GM18498 (cell line): ENCODE data around the gene STYK1.

Source experiments
- ATAC-seq: cut with Tn5 transposase; IDR thresholded peaks from one replicate; pipeline ENCODE4 v1.9.1; 2021; ENCODE audit warnings: mild to moderate bottlenecking, moderate library complexity; ENCODE audit not compliant: unreplicated experiment

Gene STYK1, protein sequence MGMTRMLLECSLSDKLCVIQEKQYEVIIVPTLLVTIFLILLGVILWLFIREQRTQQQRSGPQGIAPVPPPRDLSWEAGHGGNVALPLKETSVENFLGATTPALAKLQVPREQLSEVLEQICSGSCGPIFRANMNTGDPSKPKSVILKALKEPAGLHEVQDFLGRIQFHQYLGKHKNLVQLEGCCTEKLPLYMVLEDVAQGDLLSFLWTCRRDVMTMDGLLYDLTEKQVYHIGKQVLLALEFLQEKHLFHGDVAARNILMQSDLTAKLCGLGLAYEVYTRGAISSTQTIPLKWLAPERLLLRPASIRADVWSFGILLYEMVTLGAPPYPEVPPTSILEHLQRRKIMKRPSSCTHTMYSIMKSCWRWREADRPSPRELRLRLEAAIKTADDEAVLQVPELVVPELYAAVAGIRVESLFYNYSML

DNA sequence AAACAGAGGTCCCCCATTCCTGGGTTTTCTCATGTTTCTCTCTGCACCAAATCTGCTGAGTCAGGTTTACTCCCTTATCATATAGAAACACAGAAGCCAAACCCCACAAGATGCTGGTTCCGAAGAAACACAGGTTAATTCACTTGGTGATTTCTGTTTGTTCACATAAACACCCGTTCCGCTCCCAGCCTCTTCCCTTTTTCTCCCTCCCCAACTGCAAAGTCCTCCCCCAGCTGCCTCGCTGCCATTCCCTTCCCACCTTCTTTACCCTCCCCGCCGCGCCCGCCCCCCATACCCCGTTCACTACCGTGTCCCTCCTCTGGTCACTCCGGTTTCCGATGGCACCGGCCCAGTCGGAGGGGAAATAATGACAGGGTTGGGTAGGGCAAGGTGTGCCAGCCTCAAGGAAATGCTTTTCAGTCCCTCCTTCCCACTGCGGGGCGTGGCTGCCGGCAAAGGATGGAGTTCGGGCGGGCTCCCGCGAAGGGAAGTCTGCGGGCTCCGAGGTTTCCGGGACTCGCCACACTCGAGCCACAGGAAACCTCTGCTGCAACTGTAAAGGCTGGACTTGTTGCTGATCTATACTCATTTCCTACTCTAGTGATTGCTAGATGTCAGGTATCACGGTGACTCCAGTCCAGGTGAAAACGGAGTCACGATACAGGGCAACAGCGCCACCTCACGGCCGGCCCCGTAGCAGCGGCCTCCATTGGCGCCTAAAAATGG lies at the start of gene STYK1:
Gene STYK1 (minus strand): TSS at position 394 of the 726 bp plus-strand sequence. CDS start 39,434 bp downstream, outside the sequence.
- ATAC-seq: peak; percentile 76

DNA sequence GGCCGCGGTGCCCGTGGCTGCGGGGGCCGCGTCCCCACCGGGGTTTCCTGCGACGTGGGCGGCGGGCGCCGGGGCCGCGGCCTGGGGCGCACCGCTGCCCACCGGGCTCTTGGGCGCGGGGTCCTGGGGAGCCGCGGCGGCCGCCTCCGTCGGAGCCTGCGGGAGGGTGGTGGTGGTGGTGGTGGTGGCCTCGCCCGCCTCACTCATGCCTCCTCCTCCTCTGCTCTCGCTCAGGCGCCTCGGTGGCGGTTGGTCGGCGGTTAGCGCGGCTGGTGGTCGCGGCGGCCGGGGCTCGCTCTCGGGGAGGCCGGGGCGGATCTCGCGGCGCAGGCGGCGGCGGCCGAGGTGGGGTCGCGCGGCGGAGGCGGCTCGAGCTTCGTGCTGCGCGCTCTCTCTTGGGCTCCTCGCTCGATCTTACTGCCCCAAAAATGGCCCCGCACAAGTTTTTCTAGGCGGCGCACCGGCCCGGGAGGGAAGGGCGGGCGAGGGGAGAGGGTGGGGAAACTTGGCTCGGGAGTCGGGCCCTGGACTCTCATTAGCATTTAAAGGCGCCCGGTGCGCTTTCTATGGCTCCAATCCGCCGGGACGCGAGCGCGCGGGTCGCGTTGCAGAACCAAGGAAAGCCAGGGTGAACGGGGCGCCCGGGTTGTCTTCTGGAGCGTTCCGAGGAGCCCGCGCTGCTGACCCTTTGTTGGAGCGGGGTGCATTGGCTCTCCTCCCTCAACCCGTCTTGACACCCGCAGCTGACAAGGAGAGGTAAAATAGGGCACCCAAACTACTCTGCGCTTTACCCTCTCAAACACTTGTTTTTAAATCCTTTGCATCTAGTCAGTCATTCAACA lies 49.3 kb upstream of the STYK1 start, which contains the start of gene YBX3:
Gene YBX3 (minus strand): TSS at position 419 of the 842 bp plus-strand sequence. CDS start 212 bp downstream, at position 207.
- ATAC-seq: peak; percentile 54

DNA sequence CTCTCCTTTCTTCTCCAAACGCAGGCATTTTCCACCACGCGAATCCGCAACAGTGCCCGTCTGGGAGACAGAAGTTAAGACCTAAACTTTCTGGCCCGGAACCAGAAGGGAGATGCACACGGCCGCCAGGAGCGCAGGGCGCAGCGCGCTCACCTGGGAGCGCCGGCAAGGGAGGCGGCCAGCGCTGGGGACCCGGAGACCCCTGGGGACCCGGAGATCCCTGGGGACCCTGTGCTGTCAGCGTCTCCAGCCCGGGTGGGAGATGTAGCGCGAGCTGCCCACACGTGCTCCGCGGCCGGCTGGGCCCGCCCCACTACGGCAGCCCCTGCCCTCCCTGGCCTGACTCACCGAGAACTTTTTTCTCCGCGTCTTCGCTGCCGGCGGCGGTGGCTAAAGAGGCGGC lies 48.7 kb upstream of the STYK1 start:
- peak; percentile 54 for ATAC-seq

DNA sequence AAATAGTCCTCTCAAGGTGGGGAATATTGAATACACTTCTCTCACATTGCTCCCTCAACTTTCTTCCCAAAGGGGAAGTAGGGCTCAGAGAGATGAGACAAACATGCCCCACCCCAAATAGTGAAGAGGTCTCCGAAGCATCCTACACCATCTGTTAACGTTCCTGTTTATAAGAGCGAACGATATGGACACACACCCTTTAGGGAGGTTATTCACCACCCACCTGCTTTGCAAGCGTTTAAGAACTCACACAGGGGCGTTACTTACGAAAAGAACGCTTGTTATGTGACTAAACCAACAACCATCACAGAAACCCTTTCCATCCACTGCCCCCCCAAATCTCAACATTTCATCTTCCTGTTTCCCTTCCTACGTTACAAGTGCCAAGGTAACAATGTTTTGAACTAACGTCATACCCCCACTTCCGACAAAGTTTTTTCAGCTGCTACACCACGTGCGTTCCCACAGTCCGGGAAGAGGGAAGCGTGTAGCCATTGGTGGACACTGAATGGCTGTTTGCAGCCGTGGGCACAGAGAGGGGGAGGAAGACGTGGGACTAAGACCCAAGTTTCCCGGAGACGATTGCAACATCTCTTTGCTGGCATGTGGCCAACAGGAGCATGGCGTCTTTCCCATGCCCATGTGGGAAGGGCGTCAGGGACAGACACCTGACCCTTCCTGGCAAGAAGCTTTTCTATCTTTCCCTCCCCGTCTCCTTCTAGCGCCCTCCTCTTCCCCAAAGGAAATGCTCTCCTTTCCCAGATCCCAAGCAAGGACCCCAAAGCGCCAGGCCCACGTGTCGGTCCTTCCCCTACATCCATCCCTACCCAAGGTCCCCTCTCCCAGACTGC lies 48.0 kb upstream of the STYK1 start:
- ATAC-seq: peak; percentile 33

DNA sequence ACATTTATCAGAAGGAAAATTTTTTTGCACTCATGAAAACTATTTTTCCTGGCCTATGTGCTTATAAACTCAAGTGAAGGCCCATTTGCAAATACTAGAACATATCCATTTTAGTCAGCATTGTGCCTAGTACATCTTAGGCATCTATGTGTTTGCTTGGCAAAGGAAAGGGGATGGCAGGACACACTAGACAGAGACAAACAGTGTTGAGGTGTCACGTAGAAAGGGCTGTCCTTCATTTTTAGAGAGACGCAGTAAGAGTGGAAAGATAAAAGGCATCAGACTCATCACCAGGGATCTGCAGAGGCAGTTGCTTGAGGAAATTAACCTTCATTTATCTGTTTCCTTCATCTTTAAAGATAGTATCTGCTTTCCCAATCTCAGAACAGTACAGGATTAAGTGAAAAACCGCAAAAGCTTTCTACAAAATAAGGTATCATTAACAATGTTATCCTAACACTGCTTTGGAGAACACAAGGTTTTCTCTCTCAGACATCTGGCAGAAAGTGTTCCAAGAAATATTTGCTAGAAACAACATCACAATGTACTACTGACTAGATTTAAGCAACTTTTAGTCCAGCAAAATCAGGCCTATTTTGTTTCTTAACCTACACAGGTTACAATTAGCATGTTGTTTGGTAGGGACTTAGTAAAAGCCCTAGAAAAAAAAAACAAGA lies 47.3 kb upstream of the STYK1 start:
- no peak for ATAC-seq

- no peak for ATAC-seq
These were observed 45.6 kb upstream of the STYK1 start for GRCh38 chr12:10719482-10719881.

GRCh38 chr12:10718279-10718821 lies 44.5 kb upstream of the STYK1 start:
- ATAC-seq: no peak

DNA sequence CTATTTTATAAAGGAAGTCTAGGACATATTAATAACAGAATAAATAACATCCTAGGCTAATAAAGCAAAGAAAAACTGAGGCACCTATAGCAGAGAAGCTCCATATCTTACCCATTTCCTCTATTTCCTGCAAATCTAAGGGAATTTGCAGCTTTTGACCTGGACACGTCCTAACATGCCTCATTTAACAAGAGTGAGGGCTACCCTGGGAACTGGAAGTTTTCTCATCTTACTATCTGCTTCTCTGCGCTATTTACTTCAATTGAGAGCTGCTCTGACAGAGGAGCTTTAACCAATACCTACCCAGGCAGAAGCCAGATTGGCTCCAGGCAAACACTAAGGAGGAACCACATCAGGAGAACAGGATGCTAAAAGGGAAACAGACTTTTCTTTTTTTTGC lies 43.6 kb upstream of the STYK1 start:
- no peak for ATAC-seq

DNA sequence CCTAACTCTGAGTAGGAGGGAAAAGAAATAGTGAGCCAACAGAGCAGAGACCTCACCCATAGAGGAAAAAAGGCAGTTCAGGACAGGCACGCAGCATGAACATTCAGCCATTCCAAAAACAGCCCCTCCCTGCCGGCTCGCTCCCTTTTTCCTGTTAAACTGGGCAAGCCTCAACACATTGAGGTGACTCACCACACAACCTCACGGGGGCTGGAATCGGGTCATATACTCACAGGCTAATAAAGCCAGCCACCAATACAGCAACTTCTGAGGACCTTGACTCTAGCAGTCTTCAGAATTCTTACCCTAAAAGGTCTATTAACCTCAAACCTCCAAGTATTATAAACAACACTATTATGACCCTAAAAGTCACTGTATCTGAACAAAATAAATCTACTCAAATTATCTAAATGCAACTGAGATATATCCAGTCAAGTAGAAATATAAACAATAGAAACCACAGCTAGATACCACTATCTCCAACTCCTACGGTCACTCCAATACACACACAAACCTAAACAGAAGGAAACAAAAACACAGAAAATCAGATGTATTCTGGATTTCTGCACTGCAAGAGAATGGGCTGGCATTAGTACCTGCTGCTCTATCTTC lies 43.0 kb upstream of the STYK1 start:
- no peak for ATAC-seq

DNA sequence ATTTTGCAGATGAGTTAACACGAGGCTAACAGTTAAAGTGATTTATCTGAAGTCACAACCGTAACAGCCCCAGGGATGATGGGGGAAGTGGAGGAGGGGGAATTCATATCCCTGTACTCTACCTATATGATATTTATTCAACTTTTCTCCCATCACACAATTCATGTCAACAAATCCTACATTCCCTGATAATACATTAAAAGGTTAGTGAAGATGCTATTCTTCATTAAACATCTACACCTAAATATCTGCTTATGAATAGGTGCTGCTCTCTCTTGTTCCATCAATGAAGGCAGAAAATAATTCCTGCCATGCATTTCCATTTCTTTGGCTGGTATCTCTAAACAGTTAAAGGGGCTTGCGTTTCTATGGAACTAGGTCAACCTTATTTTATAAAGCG lies 42.4 kb upstream of the STYK1 start:
- ATAC-seq: no peak

DNA sequence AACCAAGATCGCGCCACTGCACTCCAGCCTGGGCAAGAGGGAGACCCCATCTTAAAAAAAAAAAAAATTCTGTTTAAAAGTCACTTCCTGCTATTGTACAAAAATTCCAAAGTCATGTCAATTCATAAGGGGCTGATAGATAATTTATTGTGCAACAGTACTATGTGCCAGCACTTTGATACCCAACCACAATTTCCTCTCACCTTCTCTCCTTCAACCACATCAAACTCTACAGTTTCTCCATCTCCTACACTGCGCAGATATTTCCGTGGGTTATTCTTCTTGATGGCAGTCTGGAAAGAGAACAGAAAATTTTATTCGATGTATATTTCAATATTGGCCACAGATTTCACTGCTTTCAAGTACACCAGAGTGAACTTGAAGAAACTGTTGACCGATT lies 41.6 kb upstream of the STYK1 start:
- no peak for ATAC-seq

GRCh38 chr12:10709808-10710207 lies 36.0 kb upstream of the STYK1 start:
- no peak for ATAC-seq

DNA sequence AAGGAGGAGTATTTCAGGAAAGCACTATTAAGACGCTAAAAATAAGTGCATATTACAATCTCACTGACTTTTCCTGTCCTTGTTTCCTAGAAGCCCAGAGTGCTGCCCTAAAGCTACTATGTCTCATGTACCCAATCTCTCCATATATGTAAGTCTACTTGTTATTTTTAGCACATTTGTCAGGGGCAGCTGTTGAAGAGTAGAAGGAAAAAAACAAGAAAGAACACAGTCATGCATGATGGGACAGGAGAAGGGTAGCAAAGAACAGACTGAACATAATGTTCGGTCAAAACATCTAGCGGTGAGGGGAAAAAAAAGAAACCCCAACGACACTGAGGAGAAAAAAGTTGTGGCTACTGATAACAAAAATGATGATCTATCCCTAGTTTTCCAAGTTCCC lies 35.0 kb upstream of the STYK1 start:
- no peak for ATAC-seq

DNA sequence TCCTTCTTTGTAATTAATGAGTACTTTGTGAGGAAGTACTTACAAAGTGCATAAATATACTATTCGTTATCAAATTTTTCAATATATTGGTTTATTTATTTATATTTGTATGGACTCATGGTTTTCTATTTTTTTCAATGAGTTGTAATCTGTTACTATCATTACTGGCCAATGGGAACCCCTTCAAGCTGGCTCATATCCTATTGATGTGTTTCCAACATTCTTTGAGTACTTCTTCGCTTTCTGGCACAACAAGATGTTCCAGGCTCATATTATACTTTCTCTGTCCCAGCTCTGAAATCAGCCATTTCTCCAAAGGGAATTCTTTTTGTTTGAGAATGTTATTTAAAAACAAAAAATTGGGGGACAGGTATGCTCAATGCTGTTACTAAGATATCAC lies 31.8 kb upstream of the STYK1 start:
- ATAC-seq: no peak

DNA sequence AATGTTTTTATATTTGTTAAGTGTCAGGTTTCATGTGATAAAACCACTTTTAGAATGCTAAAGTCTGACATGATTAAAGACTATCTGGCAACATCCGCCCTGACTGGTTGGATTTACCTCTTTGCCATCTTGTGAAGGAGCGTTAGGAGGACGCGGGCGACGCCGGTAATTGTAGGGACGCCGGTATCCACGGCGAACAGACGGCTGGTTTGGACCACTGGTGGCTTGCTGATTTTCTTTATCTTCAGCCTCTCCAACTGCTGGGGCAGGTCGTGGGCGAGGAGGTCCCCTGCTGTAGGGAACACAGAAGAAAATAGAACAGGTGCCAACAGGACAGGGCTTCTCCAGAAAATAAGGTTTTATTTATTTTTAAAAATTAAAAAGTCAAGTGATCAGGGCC lies 28.0 kb upstream of the STYK1 start:
- ATAC-seq: no peak

DNA sequence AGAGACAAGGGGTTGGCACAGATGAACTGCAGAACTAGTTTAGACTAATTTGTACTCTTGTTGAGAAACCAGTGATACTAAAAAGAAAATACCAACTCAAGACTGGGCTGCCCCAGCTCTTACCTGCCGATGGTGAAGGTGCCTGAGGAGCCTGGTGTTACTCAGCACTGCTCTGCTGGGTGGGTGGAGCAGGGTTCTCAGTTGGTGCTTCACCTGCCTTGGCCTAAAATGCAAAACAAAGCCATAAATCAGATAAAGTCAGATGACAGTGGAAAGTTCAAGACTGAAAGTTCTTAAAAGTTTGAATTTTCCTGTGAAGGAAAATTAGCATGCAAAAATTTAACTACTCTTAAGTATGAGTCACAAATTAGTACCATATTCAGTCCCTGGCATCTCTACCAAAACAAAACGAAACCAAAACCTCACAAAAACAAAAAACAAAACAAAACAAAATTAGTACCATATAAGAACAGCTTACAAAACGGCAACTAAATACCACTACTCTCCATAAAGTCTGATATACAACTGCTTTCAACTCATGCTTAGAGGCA lies 27.4 kb upstream of the STYK1 start:
- ATAC-seq: peak; percentile 72

GRCh38 chr12:10700581-10700980 lies 26.7 kb upstream of the STYK1 start:
- ATAC-seq: no peak

GRCh38 chr12:10697862-10698261 lies 24.0 kb upstream of the STYK1 start:
- ATAC-seq: no peak

- ATAC-seq: no peak
These were observed 23.3 kb upstream of the STYK1 start for GRCh38 chr12:10697156-10697555.
